ACC112 (cell line): ENCODE data around the gene SLC35F4.

Source experiments
- H2AFZ ChIP-seq: fragments of 200-600 bp; sonication (generic); one replicate; pipeline ENCODE4 v1.6.0; 2017; ENCODE audit warnings: antibody characterized with exemption, low read length; ENCODE audit not compliant: unreplicated experiment
- H3K27ac ChIP-seq: fragments of 200-600 bp; sonication (generic); 2 replicates; pipeline ENCODE4 v1.5.1; 2014; ENCODE audit warnings: low read depth, mild to moderate bottlenecking, antibody characterized with exemption, low read length, moderate library complexity
- H3K27me3 ChIP-seq: fragments of 200-600 bp; sonication (generic); 2 replicates; pipeline ENCODE4 v1.6.1; 2014; ENCODE audit warnings: mild to moderate bottlenecking, antibody characterized with exemption, low read length, moderate library complexity, mixed read lengths; ENCODE audit not compliant: insufficient read depth
- H3K36me3 ChIP-seq: fragments of 200-600 bp; sonication (generic); 2 replicates; pipeline ENCODE4 v1.6.1; 2016; ENCODE audit warnings: mild to moderate bottlenecking, antibody characterized with exemption, low read length, moderate library complexity, mixed read lengths; ENCODE audit not compliant: insufficient read depth
- H3K4me1 ChIP-seq: fragments of 200-600 bp; sonication (generic); one replicate; pipeline ENCODE4 v1.6.1; 2016; ENCODE audit warnings: low read length, mixed read lengths; ENCODE audit not compliant: insufficient read depth, unreplicated experiment, control insufficient read depth
- H3K4me3 ChIP-seq: fragments of 200-600 bp; sonication (generic); 2 replicates; pipeline ENCODE4 v1.5.1; 2014; ENCODE audit warnings: mild to moderate bottlenecking, low read depth, low read length
- H3K79me2 ChIP-seq: fragments of 200-600 bp; sonication (generic); one replicate; pipeline ENCODE4 v1.6.0; 2016; ENCODE audit warnings: low read length; ENCODE audit not compliant: control insufficient read depth, unreplicated experiment, insufficient read depth

SLC35F4 gene

DNA sequence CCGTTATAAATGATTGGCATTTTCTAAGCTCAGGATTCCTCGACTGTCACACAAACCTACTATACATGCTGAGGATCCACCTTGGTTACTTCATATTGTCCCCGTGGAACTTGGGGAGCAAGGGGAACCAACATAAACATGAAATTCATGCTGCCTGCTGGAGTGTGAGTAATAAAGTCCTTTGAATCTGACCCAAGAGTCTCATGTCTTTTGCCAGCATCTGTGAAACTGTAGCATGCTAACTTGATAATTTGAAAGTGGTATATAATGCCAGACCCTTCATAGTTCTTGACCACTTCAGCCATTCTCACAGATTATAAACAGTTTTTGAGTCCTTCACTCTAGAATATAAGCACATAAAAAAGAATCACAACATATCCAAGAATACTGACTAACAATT is 17.1 kb downstream of the SLC35F4 start:
- no peaks in the 10 kb centered on the region for H3K36me3 ChIP-seq
- H2AFZ ChIP-seq: peak overlapping the region; percentile 8
- H3K79me2 ChIP-seq: no peaks in the 10 kb centered on the region
- peaks cover 3% of the 10 kb centered on the region; the same call in 1 of the 2 replicates for H3K27me3 ChIP-seq
- peaks cover 37% of the 10 kb centered on the region for H3K4me1 ChIP-seq
- H3K27ac ChIP-seq: peak overlapping the region; percentile 91
- no peak overlapping the region for H3K4me3 ChIP-seq

DNA sequence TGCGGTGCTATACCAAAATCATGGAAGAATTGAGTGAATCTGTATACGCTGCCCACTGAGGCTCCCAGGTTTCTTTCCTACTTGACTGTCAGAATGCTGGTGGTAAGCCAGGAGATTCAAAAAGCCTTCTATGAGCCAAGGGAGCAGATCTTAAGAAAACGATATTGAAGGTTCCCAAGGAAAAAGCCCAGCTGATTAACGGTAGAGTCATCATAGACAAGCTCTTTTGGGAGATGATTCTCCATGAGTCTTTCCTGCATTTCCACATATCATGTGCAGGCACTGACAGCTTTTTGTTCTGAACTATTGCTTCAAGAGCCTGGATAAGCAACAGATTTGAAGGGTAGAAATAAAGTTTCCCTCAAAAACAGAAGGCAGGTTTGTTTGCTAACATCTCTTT is 17.5 kb downstream of the SLC35F4 start:
- Histone ChIP-seq H3K4me1 (peaks cover 37% of the 10 kb centered on the region), H3K27me3 (peaks cover 3% of the 10 kb centered on the region; the same call in 1 of the 2 replicates), H3K79me2 (no peaks in the 10 kb centered on the region), H2AFZ (peak overlapping the region; percentile 82), H3K36me3 (no peaks in the 10 kb centered on the region), H3K4me3 (peak overlapping the region; percentile 51; the same call in 1 of the 2 replicates), H3K27ac (peak overlapping the region; percentile 91)

DNA sequence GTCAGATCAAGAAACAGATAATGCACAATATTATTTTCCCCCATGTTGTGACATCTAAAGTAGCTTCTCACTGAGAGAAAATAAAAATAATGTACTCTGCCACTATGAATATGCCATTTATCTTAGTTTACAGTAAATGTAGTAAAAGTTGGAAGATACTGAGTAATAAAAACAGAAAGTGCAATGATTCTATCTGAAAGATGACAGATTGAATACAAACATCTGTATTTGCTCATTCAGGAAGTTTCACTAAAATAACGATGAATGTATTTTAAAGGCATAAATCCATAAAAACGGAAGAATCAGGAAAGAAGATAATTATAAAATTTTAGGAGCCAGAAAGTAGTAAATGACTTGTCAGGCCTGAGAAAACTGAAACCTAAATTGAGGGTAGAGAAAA is 18.2 kb downstream of the SLC35F4 start:
- peak overlapping the region; percentile 91 for H3K27ac ChIP-seq
- peak overlapping the region; percentile 82 for H2AFZ ChIP-seq
- no peaks in the 10 kb centered on the region for H3K79me2 ChIP-seq
- H3K4me3 ChIP-seq: peak overlapping the region; percentile 51; the same call in 1 of the 2 replicates
- no peaks in the 10 kb centered on the region for H3K36me3 ChIP-seq
- peaks cover 37% of the 10 kb centered on the region for H3K4me1 ChIP-seq
- H3K27me3 ChIP-seq: peaks cover 3% of the 10 kb centered on the region; the same call in 1 of the 2 replicates

DNA sequence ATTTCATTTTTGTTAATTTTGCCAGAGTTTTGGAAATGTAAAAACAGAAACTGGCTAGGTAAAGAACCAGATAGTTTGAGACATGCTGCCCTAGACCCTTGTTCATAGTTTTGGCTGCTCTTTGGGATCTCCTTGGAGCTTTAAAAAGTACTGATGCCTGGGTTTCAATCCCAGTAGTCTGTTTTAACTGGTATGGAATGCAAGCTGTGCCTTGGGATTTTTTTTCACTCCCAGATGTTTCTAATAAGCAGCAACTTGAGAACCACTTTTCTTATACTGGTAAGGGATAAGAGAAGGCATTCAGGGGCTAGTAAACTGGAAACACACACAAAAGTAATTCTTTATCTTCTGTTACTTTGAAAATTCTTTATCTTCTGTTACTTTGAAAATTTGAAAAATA is 18.8 kb downstream of the SLC35F4 start:
- Histone ChIP-seq H3K79me2 (no peaks in the 10 kb centered on the region), H3K27ac (peak overlapping the region; percentile 91), H3K27me3 (no peaks in the 10 kb centered on the region; the same call in 1 of the 2 replicates), H2AFZ (no peak overlapping the region), H3K4me3 (peak overlapping the region; percentile 51; the same call in 1 of the 2 replicates), H3K4me1 (peaks cover 37% of the 10 kb centered on the region), H3K36me3 (no peaks in the 10 kb centered on the region)

DNA sequence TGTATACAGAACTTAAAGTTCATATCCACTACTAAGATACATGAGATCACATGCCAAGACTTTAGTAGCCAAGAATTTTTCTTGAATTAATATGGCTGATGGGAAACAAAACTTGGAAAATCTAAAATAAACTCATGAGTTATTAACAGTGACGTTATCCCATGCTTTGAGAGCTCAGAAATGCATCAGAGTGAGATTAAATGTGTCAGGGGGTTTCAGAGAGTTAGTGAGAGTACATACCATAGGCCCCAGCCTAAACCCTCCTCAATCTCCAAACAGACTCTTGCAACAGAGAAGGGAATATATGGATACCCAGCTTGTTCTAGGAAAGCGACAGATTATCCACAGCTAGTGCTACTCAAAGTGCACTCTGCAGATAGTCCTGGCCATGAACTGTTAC is 19.3 kb downstream of the SLC35F4 start:
- H3K27ac ChIP-seq: peak overlapping the region; percentile 91

DNA sequence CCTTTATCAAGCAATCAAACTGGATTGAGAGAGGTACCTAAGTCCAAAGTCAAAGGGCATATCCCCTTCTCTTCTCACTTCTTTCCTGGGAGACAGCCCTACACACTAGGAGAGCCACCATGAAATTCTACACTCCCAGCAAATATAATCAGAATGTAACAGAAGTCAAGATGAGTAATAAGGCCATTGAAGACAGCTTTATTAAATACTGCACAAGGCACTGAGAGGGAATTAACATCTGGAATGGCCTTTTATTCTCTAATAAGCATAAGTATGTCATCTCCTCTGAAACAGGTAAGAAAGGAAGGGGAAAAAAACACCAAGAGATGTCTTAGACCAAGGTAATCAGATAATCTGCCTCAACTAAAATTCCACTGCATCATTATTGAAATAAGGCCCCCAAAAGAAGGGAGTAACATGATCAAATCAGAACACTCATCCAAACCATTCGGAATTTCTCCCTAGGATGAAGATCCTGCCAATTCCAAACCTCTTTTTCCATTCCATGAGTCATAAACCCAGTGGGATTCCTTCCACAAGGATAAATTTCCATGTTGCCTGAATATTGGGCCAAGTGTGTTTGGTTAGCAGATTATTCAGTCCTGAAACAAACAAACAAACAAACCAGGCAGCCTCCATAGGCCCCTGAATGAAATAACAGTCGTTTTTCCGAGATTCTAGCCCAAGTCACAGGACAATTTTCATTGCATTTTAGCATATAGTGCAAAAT is 19.9 kb downstream of the SLC35F4 start:
- H3K27ac ChIP-seq: peak overlapping the region; percentile 91
- no peaks in the 10 kb centered on the region for H3K36me3 ChIP-seq
- H3K4me1 ChIP-seq: peaks cover 37% of the 10 kb centered on the region
- H3K27me3 ChIP-seq: no peaks in the 10 kb centered on the region; the same call in 1 of the 2 replicates
- no peak overlapping the region for H2AFZ ChIP-seq
- no peaks in the 10 kb centered on the region for H3K79me2 ChIP-seq
- no peak overlapping the region for H3K4me3 ChIP-seq

More for the DNA sequence above, 19.3 kb downstream of the SLC35F4 start:
- no peaks in the 10 kb centered on the region for H3K36me3 ChIP-seq
- H3K27me3 ChIP-seq: no peaks in the 10 kb centered on the region; the same call in 1 of the 2 replicates
- H2AFZ ChIP-seq: no peak overlapping the region
- no peak overlapping the region for H3K4me3 ChIP-seq
- no peaks in the 10 kb centered on the region for H3K79me2 ChIP-seq
- H3K4me1 ChIP-seq: peaks cover 37% of the 10 kb centered on the region

DNA sequence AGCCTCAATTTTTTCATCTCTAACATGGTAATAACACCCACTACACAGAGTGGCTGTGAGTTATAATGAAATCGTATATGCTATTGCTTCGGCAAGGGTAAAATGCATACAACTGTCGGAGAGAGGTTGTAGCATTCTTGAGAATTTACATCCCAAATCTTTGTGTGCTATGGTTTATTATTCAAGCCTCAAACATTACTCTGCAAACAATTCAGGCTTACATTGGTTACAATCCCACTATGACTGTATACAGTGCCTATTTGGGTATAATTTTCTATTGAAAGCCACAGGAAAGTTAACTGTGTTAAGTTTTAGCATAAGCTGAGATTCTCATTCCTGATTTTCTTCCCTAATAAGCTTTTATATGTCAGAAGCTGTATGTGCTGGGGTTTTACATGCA is 20.6 kb downstream of the SLC35F4 start:
- Histone ChIP-seq H3K79me2 (no peaks in the 10 kb centered on the region), H3K36me3 (no peaks in the 10 kb centered on the region), H3K4me3 (no peak overlapping the region), H2AFZ (no peak overlapping the region), H3K27ac (peak overlapping the region; percentile 91; the same call in 1 of the 2 replicates), H3K27me3 (no peaks in the 10 kb centered on the region; the same call in 1 of the 2 replicates), H3K4me1 (peaks cover 37% of the 10 kb centered on the region)

DNA sequence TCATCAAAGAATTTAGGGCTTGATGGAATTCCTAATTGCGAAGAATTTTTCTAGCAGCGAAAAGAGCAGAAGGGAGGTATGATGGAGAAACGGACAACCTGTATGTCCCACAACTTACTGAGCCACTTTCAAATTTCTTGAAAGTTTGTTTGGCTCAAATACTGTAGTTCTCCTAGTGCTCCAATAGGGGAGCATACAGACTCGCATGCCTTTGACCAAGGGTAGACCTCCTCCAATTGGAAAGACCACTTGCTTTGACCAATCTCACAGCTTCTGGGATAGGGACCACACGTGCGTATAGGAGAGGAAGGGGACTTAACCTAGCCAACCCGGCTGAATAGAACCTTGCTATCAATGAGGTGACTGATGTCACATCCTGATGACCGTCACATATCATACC is 28.6 kb downstream of the SLC35F4 start:
- Histone ChIP-seq H3K36me3 (no peaks in the 10 kb centered on the region), H3K27me3 (no peaks in the 10 kb centered on the region), H2AFZ (no peak overlapping the region), H3K4me3 (no peak overlapping the region), H3K79me2 (no peaks in the 10 kb centered on the region), H3K27ac (no peak overlapping the region), H3K4me1 (peaks cover 34% of the 10 kb centered on the region)

DNA sequence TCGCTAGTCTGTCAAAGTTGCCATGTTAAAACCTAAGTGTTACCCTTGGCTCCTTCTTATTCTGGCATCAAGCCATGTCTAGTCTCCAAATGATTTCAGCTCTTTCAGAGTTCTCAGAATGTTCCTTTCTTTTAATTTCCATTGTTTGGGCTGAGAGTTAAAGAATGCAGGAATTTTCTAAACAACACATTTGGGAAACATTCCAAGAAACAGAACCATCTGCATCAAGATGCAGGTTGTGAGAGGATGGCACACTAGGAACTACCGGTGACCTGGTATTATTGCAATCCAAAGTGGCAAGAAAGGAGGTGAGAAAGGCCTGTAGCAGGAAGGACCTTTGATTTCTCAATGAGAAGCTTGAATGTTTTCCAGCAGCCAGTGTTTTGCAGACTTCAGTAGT is 30.1 kb downstream of the SLC35F4 start:
- no peak overlapping the region for H3K27ac ChIP-seq
- H3K27me3 ChIP-seq: no peaks in the 10 kb centered on the region
- H3K79me2 ChIP-seq: no peaks in the 10 kb centered on the region
- peaks cover 34% of the 10 kb centered on the region for H3K4me1 ChIP-seq
- no peaks in the 10 kb centered on the region for H3K36me3 ChIP-seq
- no peak overlapping the region for H3K4me3 ChIP-seq
- no peak overlapping the region for H2AFZ ChIP-seq

DNA sequence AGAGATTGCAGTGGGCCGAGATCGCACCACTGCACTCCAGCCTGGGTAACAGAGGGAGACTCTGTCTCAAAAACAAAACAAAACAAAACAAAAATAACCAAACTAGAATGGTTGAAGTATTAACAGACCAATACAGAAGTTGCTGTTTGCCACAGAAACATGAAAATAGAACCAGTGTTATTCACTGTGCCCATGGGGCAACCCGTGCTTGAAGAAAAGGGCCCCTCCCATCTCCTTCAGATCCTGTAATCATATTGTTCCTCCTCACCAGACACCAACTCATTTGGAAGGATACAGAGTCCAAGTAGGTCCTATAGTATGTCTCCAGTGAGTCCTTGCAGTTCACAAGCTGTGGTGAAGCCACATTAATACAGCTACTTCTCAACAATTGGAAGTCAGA is 30.9 kb downstream of the SLC35F4 start:
- Histone ChIP-seq H3K36me3 (no peaks in the 10 kb centered on the region), H3K4me1 (peaks cover 34% of the 10 kb centered on the region), H3K27me3 (no peaks in the 10 kb centered on the region), H3K27ac (peak overlapping the region; percentile 76), H3K4me3 (no peak overlapping the region), H2AFZ (no peak overlapping the region), H3K79me2 (no peaks in the 10 kb centered on the region)

DNA sequence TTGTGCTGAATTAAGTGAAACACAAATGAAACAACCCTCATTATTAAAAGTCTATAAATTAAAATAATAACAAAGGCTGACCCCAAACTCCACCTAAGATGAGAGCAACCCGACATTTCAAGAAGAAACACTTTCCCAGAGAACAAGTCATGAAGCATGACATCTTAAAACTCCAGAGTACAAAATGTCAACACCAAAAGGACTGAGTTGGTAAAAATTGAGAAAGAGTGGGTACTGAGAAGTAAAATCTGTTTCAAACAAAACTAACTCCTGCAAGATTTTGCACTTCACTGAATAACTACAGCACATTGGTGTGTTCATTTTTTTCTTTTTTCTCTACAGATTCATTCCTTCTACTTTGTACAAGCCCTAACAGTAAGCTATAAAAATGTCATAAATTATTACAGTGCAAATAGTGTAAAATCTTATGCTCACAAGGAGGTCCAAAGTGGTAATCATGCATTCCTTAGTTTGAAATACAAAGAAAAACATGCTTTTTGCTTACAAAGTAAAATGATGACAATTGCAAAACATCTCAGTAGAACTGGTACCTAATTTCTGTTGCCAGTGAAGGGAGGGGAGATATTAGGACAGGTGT is 31.8 kb downstream of the SLC35F4 start:
- Histone ChIP-seq H3K36me3 (no peaks in the 10 kb centered on the region), H3K4me3 (no peak overlapping the region), H3K27ac (peak overlapping the region; percentile 76), H3K4me1 (peaks cover 34% of the 10 kb centered on the region), H3K27me3 (no peaks in the 10 kb centered on the region), H2AFZ (no peak overlapping the region), H3K79me2 (no peaks in the 10 kb centered on the region)
